Panc1 (cell line): ENCODE data around the gene NFKBIL1. TPM values are rescaled to one million over a fixed set of nuclear protein-coding genes. Genes with fewer than 3 reads are reported as not detected.

Experiments
- ATAC-seq: fragments of 200-7000 bp; cut with Tn5 transposase; 2 replicates; pipeline ENCODE4 v1.9.1; 2020; ENCODE audit warnings: mild to moderate bottlenecking, moderate library complexity
- BruUV-seq: library from RNA; stranded (reverse); fragments of 400-500 nt; replicated peaks from 2 replicates; lab custom pipeline; 2021; lab: Mats Ljungman, UMichigan
- CTCF ChIA-PET: fragments of 300-600 bp; sonication (Branson Sonifier 250); formaldehyde crosslinking; loops from one replicate; lab custom pipeline; 2022; ENCODE audit warnings: antibody characterized with exemption; lab: Charles Lee
- POLR2A ChIA-PET: fragments of 300-600 bp; sonication (Branson Sonifier 250); formaldehyde crosslinking; loops from one replicate; lab custom pipeline; 2022; ENCODE audit warnings: antibody characterized with exemption; lab: Charles Lee
- DNase-seq: peaks from one replicate; pipeline ENCODE4 v3.0.0-alpha.2; 2010; ENCODE audit warnings: low read depth, low spot score
- H3K27ac ChIP-seq: 2 replicates; pipeline ENCODE4 v1.5.1; 2011; ENCODE audit warnings: mild to moderate bottlenecking, low read length, inconsistent platforms
- H3K27me3 ChIP-seq: fragments of 200-500 bp; sonication (Bioruptor generic); 2 replicates; pipeline ENCODE4 v1.6.0; 2014; ENCODE audit warnings: low read length, inconsistent platforms; ENCODE audit not compliant: control insufficient read depth, insufficient read depth
- H3K36me3 ChIP-seq: fragments of 200-500 bp; sonication (Bioruptor generic); 2 replicates; pipeline ENCODE4 v1.5.1; 2014; ENCODE audit warnings: inconsistent platforms, mild to moderate bottlenecking, low read length, moderate library complexity; ENCODE audit not compliant: control insufficient read depth, insufficient read depth
- H3K4me1 ChIP-seq: 2 replicates; pipeline ENCODE4 v1.5.1; 2011; ENCODE audit warnings: inconsistent platforms, mild to moderate bottlenecking, low read length, moderate library complexity; ENCODE audit not compliant: control insufficient read depth, insufficient read depth
- H3K4me3 ChIP-seq, 2 experiments: 2 replicates each; pipeline ENCODE4 v1.5.1; 2011 to 2012; ENCODE audit warnings: low read depth in 2 of 2, low read length in 2 of 2, mild to moderate bottlenecking in 2 of 2, inconsistent platforms in 1 of 2, moderate library complexity in 1 of 2
- H3K9me3 ChIP-seq: fragments of 200-500 bp; sonication (Bioruptor generic); 2 replicates; pipeline ENCODE4 v1.5.1; 2014; ENCODE audit warnings: low read depth, mild to moderate bottlenecking, inconsistent platforms, low read length, moderate library complexity; ENCODE audit not compliant: control insufficient read depth, insufficient read depth
- POLR2AphosphoS5 ChIP-seq: IDR thresholded peaks from 2 replicates; pipeline ENCODE4 v1.6.1; 2012; ENCODE audit warnings: mild to moderate bottlenecking, low read depth, low read length, moderate library complexity
- SIN3A ChIP-seq: IDR thresholded peaks from 2 replicates; pipeline ENCODE4 v1.6.1; 2012; ENCODE audit warnings: low read depth, mild to moderate bottlenecking, low read length, moderate library complexity, borderline replicate concordance; ENCODE audit not compliant: insufficient read depth
- TCF7L2 ChIP-seq: IDR thresholded peaks from 2 replicates; pipeline ENCODE4 v1.6.1; 2011; ENCODE audit warnings: mild to moderate bottlenecking, low read depth, low read length, inconsistent platforms
- in situ Hi-C: cut with HindIII; loops from 2 replicates; pipeline ENCODE4 v1.10.0; 2016; ENCODE audit warnings: low sequenced_read_pairs, low pct_unique_long_range_greater_than_20kb
- intact Hi-C: fragments of 100-400 bp; cut with micrococcal nuclease; formaldehyde crosslinking; loops from one replicate; pipeline ENCODE4 v1.10.0; 2022; ENCODE audit not compliant: unreplicated experiment
- total RNA-seq: library from RNA; stranded (reverse); gene quantifications from one replicate; pipeline ENCODE4 v1.2.1, GENCODE V29; 2021; ENCODE audit not compliant: unreplicated experiment
- TF ChIP-seq, protein P1 (sequence below): fragments of 450-650 bp; IDR thresholded peaks from 2 replicates; pipeline ENCODE4 v1.5.1; 2017; ENCODE audit warnings: mild to moderate bottlenecking
- TF ChIP-seq, protein P2 (sequence below), 2 experiments: IDR thresholded peaks; 2 replicates each; pipeline ENCODE4 v1.6.1; 2011 to 2012; ENCODE audit warnings: low read depth in 2 of 2, control low read depth in 1 of 2, low read length in 1 of 2, mild to moderate bottlenecking in 1 of 2, moderate library complexity in 1 of 2; ENCODE audit not compliant: insufficient read depth in 1 of 2

The NFKBIL1 gene
- total RNA-seq, 1 experiment from 2014 or later = 27.9 TPM

DNA sequence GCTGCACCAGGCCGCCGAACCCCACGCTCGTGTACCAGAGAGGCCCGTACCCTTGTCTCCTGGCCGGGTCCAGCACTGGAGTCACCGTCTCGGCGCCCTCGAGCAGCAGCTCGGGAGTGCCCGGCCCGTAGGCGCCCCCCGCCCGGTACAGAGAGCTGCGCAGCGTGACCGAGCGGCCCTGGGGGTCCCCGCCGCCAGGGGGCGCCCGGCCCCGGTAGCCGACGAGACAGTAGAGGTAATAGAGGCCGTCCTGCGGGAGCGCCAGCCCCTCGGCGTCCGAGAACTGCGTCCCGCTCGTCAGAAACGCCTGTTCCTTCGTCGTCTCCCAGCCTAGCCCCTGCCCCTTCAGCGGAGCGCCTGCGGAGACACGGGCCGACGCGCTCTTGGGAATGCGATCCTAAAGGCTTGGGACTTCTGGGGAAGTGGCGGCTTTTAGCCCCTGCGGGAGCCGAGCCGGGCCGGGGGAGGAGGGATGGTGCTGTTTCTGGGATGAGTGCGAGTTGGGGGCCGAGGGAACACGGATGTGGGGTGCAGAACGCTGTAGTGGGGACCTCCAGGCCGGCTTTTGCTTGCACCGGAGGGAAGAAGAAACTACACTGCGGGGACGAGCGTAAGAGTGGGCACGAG lies 33.5 kb downstream of the NFKBIL1 start:
- Histone ChIP-seq H3K4me3 (peak overlapping the region; percentile 78 to 80), H3K27me3 (no peaks in the 10 kb centered on the region), H3K9me3 (no peaks in the 10 kb centered on the region), H3K27ac (peak overlapping the region; percentile 84), H3K36me3 (no peaks in the 10 kb centered on the region), H3K4me1 (peaks cover 22% of the 10 kb centered on the region)
- no TSS peak for BruUV-seq
- TF ChIP-seq SIN3A (peak; percentile 47; the same call in 1 of the 2 replicates), TCF7L2 (no peak), POLR2AphosphoS5 (no peak; the same call in 1 of the 2 replicates)
- TF ChIP-seq, protein P1, sequence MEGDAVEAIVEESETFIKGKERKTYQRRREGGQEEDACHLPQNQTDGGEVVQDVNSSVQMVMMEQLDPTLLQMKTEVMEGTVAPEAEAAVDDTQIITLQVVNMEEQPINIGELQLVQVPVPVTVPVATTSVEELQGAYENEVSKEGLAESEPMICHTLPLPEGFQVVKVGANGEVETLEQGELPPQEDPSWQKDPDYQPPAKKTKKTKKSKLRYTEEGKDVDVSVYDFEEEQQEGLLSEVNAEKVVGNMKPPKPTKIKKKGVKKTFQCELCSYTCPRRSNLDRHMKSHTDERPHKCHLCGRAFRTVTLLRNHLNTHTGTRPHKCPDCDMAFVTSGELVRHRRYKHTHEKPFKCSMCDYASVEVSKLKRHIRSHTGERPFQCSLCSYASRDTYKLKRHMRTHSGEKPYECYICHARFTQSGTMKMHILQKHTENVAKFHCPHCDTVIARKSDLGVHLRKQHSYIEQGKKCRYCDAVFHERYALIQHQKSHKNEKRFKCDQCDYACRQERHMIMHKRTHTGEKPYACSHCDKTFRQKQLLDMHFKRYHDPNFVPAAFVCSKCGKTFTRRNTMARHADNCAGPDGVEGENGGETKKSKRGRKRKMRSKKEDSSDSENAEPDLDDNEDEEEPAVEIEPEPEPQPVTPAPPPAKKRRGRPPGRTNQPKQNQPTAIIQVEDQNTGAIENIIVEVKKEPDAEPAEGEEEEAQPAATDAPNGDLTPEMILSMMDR = peak; percentile 99
- TF ChIP-seq, protein P2, sequence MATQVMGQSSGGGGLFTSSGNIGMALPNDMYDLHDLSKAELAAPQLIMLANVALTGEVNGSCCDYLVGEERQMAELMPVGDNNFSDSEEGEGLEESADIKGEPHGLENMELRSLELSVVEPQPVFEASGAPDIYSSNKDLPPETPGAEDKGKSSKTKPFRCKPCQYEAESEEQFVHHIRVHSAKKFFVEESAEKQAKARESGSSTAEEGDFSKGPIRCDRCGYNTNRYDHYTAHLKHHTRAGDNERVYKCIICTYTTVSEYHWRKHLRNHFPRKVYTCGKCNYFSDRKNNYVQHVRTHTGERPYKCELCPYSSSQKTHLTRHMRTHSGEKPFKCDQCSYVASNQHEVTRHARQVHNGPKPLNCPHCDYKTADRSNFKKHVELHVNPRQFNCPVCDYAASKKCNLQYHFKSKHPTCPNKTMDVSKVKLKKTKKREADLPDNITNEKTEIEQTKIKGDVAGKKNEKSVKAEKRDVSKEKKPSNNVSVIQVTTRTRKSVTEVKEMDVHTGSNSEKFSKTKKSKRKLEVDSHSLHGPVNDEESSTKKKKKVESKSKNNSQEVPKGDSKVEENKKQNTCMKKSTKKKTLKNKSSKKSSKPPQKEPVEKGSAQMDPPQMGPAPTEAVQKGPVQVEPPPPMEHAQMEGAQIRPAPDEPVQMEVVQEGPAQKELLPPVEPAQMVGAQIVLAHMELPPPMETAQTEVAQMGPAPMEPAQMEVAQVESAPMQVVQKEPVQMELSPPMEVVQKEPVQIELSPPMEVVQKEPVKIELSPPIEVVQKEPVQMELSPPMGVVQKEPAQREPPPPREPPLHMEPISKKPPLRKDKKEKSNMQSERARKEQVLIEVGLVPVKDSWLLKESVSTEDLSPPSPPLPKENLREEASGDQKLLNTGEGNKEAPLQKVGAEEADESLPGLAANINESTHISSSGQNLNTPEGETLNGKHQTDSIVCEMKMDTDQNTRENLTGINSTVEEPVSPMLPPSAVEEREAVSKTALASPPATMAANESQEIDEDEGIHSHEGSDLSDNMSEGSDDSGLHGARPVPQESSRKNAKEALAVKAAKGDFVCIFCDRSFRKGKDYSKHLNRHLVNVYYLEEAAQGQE (IDR thresholded peaks at IDR 0.05; ENCODE audit: insufficient read depth in 1 of 2, low read depth in 2 of 2, low read length in 1 of 2) = 0 out of 4 replicates have a peak, but pooled peaks of 1 of the 2 experiments have one; percentile 8
- in situ Hi-C loops (no loop called here), intact Hi-C loops (loop anchor here (2.0 kb wide), 1 partner anchor 16 kb away; no protein-coding TSS in a partner anchor)
- ATAC-seq (peak; percentile 92), DNase-seq (no peak)
- POLR2A ChIA-PET = interaction anchor here (1.1 kb wide), 1 partner anchor 69 kb away, joined by 4 read pairs; no protein-coding TSS in a partner anchor
- CTCF ChIA-PET = interaction anchor here (0.6 to 3.0 kb wide), 6 partner anchors 11 to 56 kb away, joined by 3 to 22 read pairs (median 10); partner anchors contain the start of genes ATP6V1G2, NCR3 and NFKBIL1

DNA sequence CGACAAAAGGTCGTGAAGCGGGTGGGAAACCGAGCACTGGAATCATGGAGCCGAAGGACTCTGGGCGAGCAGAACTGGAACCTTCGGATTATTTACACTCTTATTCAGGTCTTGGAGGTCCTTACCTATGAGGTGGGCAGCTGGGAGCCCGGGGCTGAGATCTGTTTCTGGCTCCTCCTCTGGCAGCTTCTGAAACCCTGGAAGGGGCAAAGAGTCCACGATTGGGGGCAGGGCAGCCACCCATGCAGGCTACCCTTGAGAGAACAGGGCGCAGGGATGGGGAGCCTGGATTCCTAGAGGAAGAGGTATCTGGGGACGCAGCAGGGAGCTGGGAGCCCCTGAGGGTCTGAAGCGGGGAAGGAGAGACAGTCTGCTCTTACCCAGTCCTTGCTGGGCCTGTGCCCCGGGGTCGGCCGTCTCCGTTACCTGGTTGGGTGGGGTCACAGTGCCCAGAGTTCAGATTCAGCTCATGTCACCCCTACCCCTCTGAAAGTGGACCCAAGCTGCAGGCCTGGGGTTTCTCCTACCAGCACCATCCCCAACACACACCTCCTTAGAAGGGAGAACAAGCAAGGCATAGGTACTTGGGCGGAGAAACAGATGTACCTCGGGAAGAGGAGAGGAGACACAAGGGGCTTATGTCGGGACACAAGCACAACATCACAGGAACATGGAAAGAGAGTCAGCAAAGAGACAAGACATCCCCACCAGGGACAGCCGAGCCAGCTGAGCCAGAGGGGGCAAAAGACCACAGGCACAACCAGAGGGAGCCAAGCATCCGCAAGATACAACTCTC lies 34.2 kb downstream of the NFKBIL1 start:
- TF ChIP-seq, protein P1 = no peak
- TF ChIP-seq TCF7L2 = no peak
- TF ChIP-seq, protein P2 (IDR thresholded peaks at IDR 0.05; ENCODE audit: insufficient read depth in 1 of 2, low read depth in 2 of 2, low read length in 1 of 2) = no peak
- no peak; the same call in 1 of the 2 replicates for TF ChIP-seq POLR2AphosphoS5
- no peak for TF ChIP-seq SIN3A
- BruUV-seq = no TSS peak
- POLR2A ChIA-PET = no interaction called here
- no peaks in the 10 kb centered on the region for H3K9me3 ChIP-seq
- DNase-seq (no peak), ATAC-seq (peak; percentile 4; the same call in 1 of the 2 replicates)
- intact Hi-C loops (loop anchor here (2.0 kb wide), 1 partner anchor 15 kb away; no protein-coding TSS in a partner anchor), in situ Hi-C loops (no loop called here)
- no peaks in the 10 kb centered on the region for H3K27me3 ChIP-seq
- no peaks in the 10 kb centered on the region for H3K36me3 ChIP-seq
- CTCF ChIA-PET = interaction anchor here (3.0 kb wide), 1 partner anchor 16 kb away, joined by 22 read pairs; no protein-coding TSS in a partner anchor
- peak overlapping the region; percentile 78 to 80 for H3K4me3 ChIP-seq
- H3K4me1 ChIP-seq = peaks cover 22% of the 10 kb centered on the region
- peak overlapping the region; percentile 84 for H3K27ac ChIP-seq
